T-helper 9 cell (primary cell): ENCODE results near the gene LMX1B.
"Not testable (repeated sequence)": the region's sequence is repeated elsewhere in the genome, so short reads cannot be mapped to it uniquely, and the experiment has no call there.

ENCODE experiments used
- DNase-seq: peaks from one replicate; pipeline ENCODE4 v3.0.0-alpha.2; 2020
- total RNA-seq, 2 donors: gene quantifications; one replicate each; lab custom pipeline; 2026; lab: John Stamatoyannopoulos, UW

The LMX1B gene
- total RNA-seq, result 0 reads per million in 2 donors

GRCh38 chr9:126613651-126614050 is at the start of gene LMX1B:
Gene LMX1B (plus strand): TSS chr9:126613928. CDS start chr9:126614450, 522 bp downstream.
- DNase-seq, result no peak

- DNase-seq, result no peak
Measured at GRCh38 chr9:126564128-126564527, 49.6 kb upstream of the LMX1B start.

- DNase-seq, result no peak
Measured at GRCh38 chr9:126564716-126565115, 49.0 kb upstream of the LMX1B start.

- DNase-seq, result no peak
Measured at GRCh38 chr9:126565336-126566128, 48.2 kb upstream of the LMX1B start.

- DNase-seq, result no peak
Measured at GRCh38 chr9:126569036-126569435, 44.7 kb upstream of the LMX1B start.

- DNase-seq, result no peak
Measured at GRCh38 chr9:126578029-126578428, 35.7 kb upstream of the LMX1B start.

- not testable (repeated sequence) for DNase-seq
Measured at GRCh38 chr9:126580319-126580718, 33.4 kb upstream of the LMX1B start.

GRCh38 chr9:126581893-126582292 is 31.8 kb upstream of the LMX1B start:
- no peak for DNase-seq

GRCh38 chr9:126582427-126582826 is 31.3 kb upstream of the LMX1B start:
- DNase-seq, result no peak

- DNase-seq, result no peak
Measured at GRCh38 chr9:126583144-126583760, 30.5 kb upstream of the LMX1B start.

- DNase-seq, result no peak
Measured at GRCh38 chr9:126584611-126585010, 29.1 kb upstream of the LMX1B start.

GRCh38 chr9:126586236-126586635 is 27.5 kb upstream of the LMX1B start:
- DNase-seq, result no peak

GRCh38 chr9:126587187-126588185 is 26.2 kb upstream of the LMX1B start:
- no peak for DNase-seq

- no peak for DNase-seq
Measured at GRCh38 chr9:126588491-126589168, 25.1 kb upstream of the LMX1B start.

GRCh38 chr9:126589349-126589748 is 24.4 kb upstream of the LMX1B start:
- no peak for DNase-seq

- no peak for DNase-seq
Measured at GRCh38 chr9:126591083-126591482, 22.6 kb upstream of the LMX1B start.

GRCh38 chr9:126591922-126592321 is 21.8 kb upstream of the LMX1B start:
- no peak for DNase-seq

GRCh38 chr9:126592461-126592860 is 21.3 kb upstream of the LMX1B start:
- DNase-seq, result no peak

GRCh38 chr9:126595982-126596381 is 17.7 kb upstream of the LMX1B start:
- DNase-seq, result no peak

- DNase-seq, result no peak
Measured at GRCh38 chr9:126599047-126599650, 14.6 kb upstream of the LMX1B start.

GRCh38 chr9:126604059-126605055 is 9.4 kb upstream of the LMX1B start:
- DNase-seq, result no peak
